ENCODE measurements around the gene GNAO1. TPM values are rescaled to one million over a fixed set of nuclear protein-coding genes. Genes with fewer than 3 reads are reported as not detected.

The GNAO1 gene
- polyA plus RNA-seq, 1 donor from 2014 or later = 31.5 TPM

DNA sequence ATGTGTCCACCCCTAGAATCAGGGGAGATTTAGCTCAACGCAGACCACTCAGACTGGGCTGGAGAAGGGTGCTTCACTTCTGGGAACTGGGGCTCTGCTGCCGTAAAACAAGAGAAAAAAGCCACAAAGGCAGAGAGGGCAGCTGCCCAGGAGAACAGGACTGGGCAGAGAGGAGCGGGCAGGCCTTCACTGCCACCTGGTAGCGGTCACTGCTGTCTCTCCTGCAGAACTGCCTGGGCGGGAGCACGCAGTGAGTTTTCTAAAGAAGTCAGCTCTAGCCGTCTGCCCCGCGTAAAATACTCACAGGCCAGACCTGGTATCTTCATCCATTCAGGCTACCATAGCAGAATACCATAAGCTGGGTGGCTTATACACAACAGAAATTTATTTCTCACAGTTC, 130.3 kb downstream of the GNAO1 start:
- Histone ChIP-seq H3K27me3 (ENCODE audit: insufficient read depth, low read depth, low read length) (no peaks in the 10 kb centered on the region), H3K9me3 (ENCODE audit: low read length) (no peaks in the 10 kb centered on the region), H3K4me2 (ENCODE audit: low read length) (no peak overlapping the region), H3K27ac (ENCODE audit: low read length) (no peak overlapping the region), H4K20me1 (ENCODE audit: insufficient read depth) (peaks cover 3% of the 10 kb centered on the region), H3K4me3 (ENCODE audit: low read length) (no peak overlapping the region), H2AFZ (ENCODE audit: low read depth, low read length) (no peak overlapping the region), H3F3A (ENCODE audit: insufficient read depth, low read length, poor library complexity, severe bottlenecking) (no peaks in the 10 kb centered on the region), H3K79me2 (replicated peaks; ENCODE audit: insufficient read depth, low read length) (no peaks in the 10 kb centered on the region), H3K9me2 (ENCODE audit: insufficient read depth, low read length) (no peaks in the 10 kb centered on the region), H3K36me3 (ENCODE audit: insufficient read depth, low read length) (peaks cover 4% of the 10 kb centered on the region), H3K9ac (ENCODE audit: low read length) (no peak overlapping the region)
- no peak for TF ChIP-seq TAF1 (IDR thresholded peaks at IDR 0.05; ENCODE audit: low read depth)
- TF ChIP-seq SMC3 (conservative IDR thresholded peaks at IDR 0.05; ENCODE audit: poor library complexity) = no peak
- TF ChIP-seq MXI1 (conservative IDR thresholded peaks at IDR 0.05; ENCODE audit: poor library complexity, severe bottlenecking) = no peak
- TF ChIP-seq CTCF (IDR thresholded peaks at IDR 0.05; ENCODE audit: poor library complexity, severe bottlenecking) = no peak
- no peak for TF ChIP-seq RAD21 (conservative IDR thresholded peaks at IDR 0.05)
- TF ChIP-seq POLR2AphosphoS5 (IDR thresholded peaks at IDR 0.05) = no peak
- TF ChIP-seq REST (IDR thresholded peaks at IDR 0.05; ENCODE audit: borderline replicate concordance) = no peak
- TF ChIP-seq EZH2 (IDR thresholded peaks at IDR 0.05; ENCODE audit: borderline replicate concordance, insufficient read depth, low read length, poor library complexity, severe bottlenecking) = no peak
- no peak for TF ChIP-seq EP300 (conservative IDR thresholded peaks at IDR 0.05; ENCODE audit: poor library complexity, severe bottlenecking)

DNA sequence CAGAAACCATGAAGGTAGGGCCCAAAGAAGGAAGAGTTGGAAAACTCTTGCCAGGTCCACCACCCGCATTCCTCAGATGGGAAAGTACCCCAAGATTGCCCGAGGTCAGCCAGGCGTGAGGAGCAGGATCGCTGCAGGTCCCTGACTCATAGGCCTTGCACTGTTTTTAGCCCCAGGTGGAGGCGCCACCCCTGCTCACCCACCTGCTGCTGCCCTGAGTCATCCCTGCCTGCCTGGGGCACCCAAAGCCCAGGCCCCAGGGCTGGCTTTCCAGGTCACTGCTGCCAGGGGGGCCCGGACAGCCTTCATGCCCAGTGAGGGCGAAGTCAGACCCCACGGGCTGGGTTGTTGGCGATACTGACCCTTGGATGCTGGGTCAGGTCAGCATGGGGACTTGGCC, 133.1 kb downstream of the GNAO1 start:
- H3K9ac ChIP-seq (ENCODE audit: low read length) = no peak overlapping the region
- H3F3A ChIP-seq (ENCODE audit: insufficient read depth, low read length, poor library complexity, severe bottlenecking) = no peaks in the 10 kb centered on the region
- no peaks in the 10 kb centered on the region for H4K20me1 ChIP-seq (ENCODE audit: insufficient read depth)
- H3K27me3 ChIP-seq (ENCODE audit: insufficient read depth, low read depth, low read length) = no peaks in the 10 kb centered on the region
- TF ChIP-seq EP300 (conservative IDR thresholded peaks at IDR 0.05; ENCODE audit: poor library complexity, severe bottlenecking) = no peak
- no peak for TF ChIP-seq POLR2AphosphoS5 (IDR thresholded peaks at IDR 0.05)
- no peak for TF ChIP-seq EZH2 (IDR thresholded peaks at IDR 0.05; ENCODE audit: borderline replicate concordance, insufficient read depth, low read length, poor library complexity, severe bottlenecking)
- no peak for TF ChIP-seq MXI1 (conservative IDR thresholded peaks at IDR 0.05; ENCODE audit: poor library complexity, severe bottlenecking)
- no peak for TF ChIP-seq REST (IDR thresholded peaks at IDR 0.05; ENCODE audit: borderline replicate concordance)
- TF ChIP-seq SMC3 (conservative IDR thresholded peaks at IDR 0.05; ENCODE audit: poor library complexity) = no peak
- TF ChIP-seq RAD21 (conservative IDR thresholded peaks at IDR 0.05) = no peak
- TF ChIP-seq CTCF (IDR thresholded peaks at IDR 0.05; ENCODE audit: poor library complexity, severe bottlenecking) = no peak
- no peak for TF ChIP-seq TAF1 (IDR thresholded peaks at IDR 0.05; ENCODE audit: low read depth)
- H3K9me2 ChIP-seq (ENCODE audit: insufficient read depth, low read length) = no peaks in the 10 kb centered on the region
- no peak overlapping the region for H3K4me3 ChIP-seq (ENCODE audit: low read length)
- no peak overlapping the region for H2AFZ ChIP-seq (ENCODE audit: low read depth, low read length)
- no peak overlapping the region for H3K27ac ChIP-seq (ENCODE audit: low read length)
- H3K9me3 ChIP-seq (ENCODE audit: low read length) = no peaks in the 10 kb centered on the region
- H3K4me2 ChIP-seq (ENCODE audit: low read length) = no peak overlapping the region
- H3K79me2 ChIP-seq (replicated peaks; ENCODE audit: insufficient read depth, low read length) = no peaks in the 10 kb centered on the region
- peaks cover 10% of the 10 kb centered on the region for H3K36me3 ChIP-seq (ENCODE audit: insufficient read depth, low read length)
